CD4-positive, alpha-beta memory T cell (primary cell): ENCODE results near the gene FBRSL1. TPM values are rescaled to one million over a fixed set of nuclear protein-coding genes. Genes with fewer than 3 reads are reported as not detected.
"Not testable (repeated sequence)": the region's sequence is repeated elsewhere in the genome, so short reads cannot be mapped to it uniquely, and the experiment has no call there.

Experiments
- CTCF ChIA-PET: fragments of 350-600 bp; sonication (Branson Sonifier 250); formaldehyde crosslinking; loops from one replicate; lab custom pipeline; 2021; ENCODE audit warnings: inconsistent platforms; ENCODE audit not compliant: partially characterized antibody; lab: Charles Lee
- POLR2A ChIA-PET: fragments of 350-600 bp; sonication (Branson Sonifier 250); formaldehyde crosslinking; loops from one replicate; lab custom pipeline; 2021; ENCODE audit not compliant: partially characterized antibody; lab: Charles Lee
- DNase-seq, 5 donors: peaks; one replicate each; pipeline versions ENCODE4 v3.0.0 to v3.0.0-alpha.2; 2020 to 2022; ENCODE audit warnings: mixed read lengths in 1 of 5
- H3K27ac ChIP-seq: one replicate; pipeline ENCODE4 v1.7.0; 2013; ENCODE audit warnings: low read depth, low read length
- H3K27me3 ChIP-seq: 2 replicates; pipeline ENCODE4 v1.7.0; 2013; ENCODE audit warnings: mild to moderate bottlenecking, low read length, moderate library complexity; ENCODE audit not compliant: insufficient read depth
- H3K36me3 ChIP-seq: 2 replicates; pipeline ENCODE4 v1.7.0; 2013; ENCODE audit warnings: mild to moderate bottlenecking, low read length, moderate library complexity; ENCODE audit not compliant: insufficient read depth
- H3K4me1 ChIP-seq: 2 replicates; pipeline ENCODE4 v1.7.0; 2013; ENCODE audit warnings: mild to moderate bottlenecking, low read length, moderate library complexity; ENCODE audit not compliant: insufficient read depth
- H3K4me3 ChIP-seq, 2 donors: one replicate each; pipeline ENCODE4 v1.7.0; 2013; ENCODE audit warnings: low read length in 2 of 2, mild to moderate bottlenecking in 1 of 2
- H3K9me3 ChIP-seq, 2 donors: one replicate each; pipeline ENCODE4 v1.7.0; 2013; ENCODE audit warnings: low read length in 2 of 2, control low read depth in 1 of 2; ENCODE audit not compliant: control insufficient read depth in 1 of 2
- H3K27ac Mint-ChIP-seq, 7 donors: one replicate each; pipeline ENCODE4 v1.8.0; 2020 to 2021; ENCODE audit warnings: mixed read lengths in 7 of 7, mild to moderate bottlenecking in 6 of 7, inconsistent platforms in 3 of 7, moderate library complexity in 3 of 7
- H3K27me3 Mint-ChIP-seq, 2 donors: one replicate each; pipeline ENCODE4 v1.8.0; 2020 to 2021; ENCODE audit warnings: mixed read lengths in 2 of 2
- H3K36me3 Mint-ChIP-seq, 2 donors: one replicate each; pipeline ENCODE4 v1.8.0; 2020 to 2021; ENCODE audit warnings: mixed read lengths in 2 of 2, inconsistent platforms in 1 of 2, mild to moderate bottlenecking in 1 of 2
- H3K4me1 Mint-ChIP-seq, 4 donors: one replicate each; pipeline ENCODE4 v1.8.0; 2020 to 2021; ENCODE audit warnings: mixed read lengths in 4 of 4, mild to moderate bottlenecking in 1 of 4
- H3K4me3 Mint-ChIP-seq, 8 donors: one replicate each; pipeline ENCODE4 v1.8.0; 2020 to 2021; ENCODE audit warnings: mixed read lengths in 8 of 8, mild to moderate bottlenecking in 7 of 8, moderate library complexity in 6 of 8, inconsistent platforms in 3 of 8
- H3K9me3 Mint-ChIP-seq, 8 donors: one replicate each; pipeline ENCODE4 v1.8.0; 2020 to 2021; ENCODE audit warnings: mixed read lengths in 8 of 8, mild to moderate bottlenecking in 5 of 8, inconsistent platforms in 3 of 8, moderate library complexity in 1 of 8
- intact Hi-C: fragments of 100-400 bp; cut with micrococcal nuclease; formaldehyde crosslinking; loops from one replicate; pipeline ENCODE4 v1.15.1; 2023
- polyA plus RNA-seq, 2 donors: library from polyadenylated mRNA; unstranded; fragments of 300-500 nt; fragmentation: Illumina TruSeq; gene quantifications; one replicate each; pipeline ENCODE4 v1.2.3, GENCODE V29; 2021
- total RNA-seq, 2 experiments: library from RNA; stranded (reverse); gene quantifications; one replicate each; pipeline ENCODE4 v1.2.3, GENCODE V29; 2021

Gene FBRSL1
- total and polyA plus RNA-seq, 4 experiments from 2014 or later, result 3.1 to 101 (median 97.3) TPM; not detected in 1

DNA sequence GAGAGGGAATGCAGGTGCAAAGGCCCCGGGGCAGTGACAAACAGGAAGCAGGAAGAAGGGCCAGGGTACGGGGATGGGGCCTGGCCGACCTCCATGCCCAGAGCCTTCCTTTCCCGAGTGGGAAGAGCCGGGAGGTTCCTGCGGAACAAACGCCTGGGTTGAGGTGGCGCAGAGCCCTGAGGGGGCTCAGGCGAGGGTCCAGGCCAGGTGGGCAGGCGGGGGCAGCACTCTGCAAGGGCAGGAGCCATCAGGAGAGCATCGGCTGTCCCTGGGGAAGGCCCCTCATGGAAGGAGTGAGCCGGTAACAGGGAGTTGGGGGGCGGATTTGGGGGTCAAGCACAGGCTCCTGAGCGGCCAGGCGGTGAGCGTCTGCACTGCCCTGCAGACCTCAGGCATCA is 18.1 kb upstream of the FBRSL1 start:
- Mint-ChIP-seq H3K9me3 (peaks cover 0 to 8% (median under 1%) of the 10 kb centered on the region in 8 donors), H3K36me3 (peaks cover 0 to 4% of the 10 kb centered on the region in 2 donors), H3K27me3 (peaks cover 2 to 5% of the 10 kb centered on the region in 2 donors), H3K4me3 (peak overlapping the region in 4 of 8 donors; percentile 49 to 85 (median 76)), H3K4me1 (peaks cover 22 to 53% (median 38%) of the 10 kb centered on the region in 4 donors), H3K27ac (peak overlapping the region in 5 of 7 donors; percentile 68 to 87 (median 80))
- Histone ChIP-seq H3K36me3 (no peaks in the 10 kb centered on the region), H3K4me1 (peaks cover 37% of the 10 kb centered on the region), H3K9me3 (no peaks in the 10 kb centered on the region), H3K27ac (no peak overlapping the region), H3K27me3 (no peaks in the 10 kb centered on the region), H3K4me3 (no peak overlapping the region)
- intact Hi-C loops, result no loop called here
- ChIA-PET POLR2A (no interaction called here), CTCF (no interaction called here)
- no peak for DNase-seq

DNA sequence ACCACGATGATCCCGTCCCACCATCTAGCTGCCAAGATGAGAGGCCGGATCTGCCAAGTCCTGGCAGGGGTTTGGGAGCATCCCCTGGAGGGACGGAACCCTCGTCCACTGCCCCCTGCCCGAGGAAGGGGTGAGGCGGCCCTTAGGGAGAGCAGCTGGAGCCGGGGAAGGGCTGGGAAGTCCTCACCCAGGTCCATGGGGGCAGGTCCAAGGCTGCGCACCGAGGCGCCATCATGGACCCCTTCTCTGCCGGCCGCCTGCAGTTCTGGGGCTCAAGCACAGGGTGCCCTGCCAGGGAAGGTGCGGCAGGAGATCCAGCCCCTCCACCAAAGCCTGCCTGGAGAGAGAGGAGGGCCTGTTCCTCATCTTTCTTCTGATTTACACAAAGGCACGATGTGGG is 17.6 kb upstream of the FBRSL1 start:
- no peak for DNase-seq
- Histone ChIP-seq H3K27me3 (no peaks in the 10 kb centered on the region), H3K36me3 (no peaks in the 10 kb centered on the region), H3K9me3 (no peaks in the 10 kb centered on the region), H3K4me1 (peaks cover 42% of the 10 kb centered on the region), H3K4me3 (no peak overlapping the region), H3K27ac (no peak overlapping the region)
- ChIA-PET CTCF (no interaction called here), POLR2A (interaction anchor here (1.0 kb wide), 1 partner anchor 26 kb away, joined by 3 read pairs; no protein-coding TSS in a partner anchor)
- Mint-ChIP-seq H3K27me3 (peaks cover 2 to 5% of the 10 kb centered on the region in 2 donors), H3K4me3 (peak overlapping the region in 5 of 8 donors; percentile 57 to 85 (median 72)), H3K9me3 (peaks cover 0 to 9% (median under 1%) of the 10 kb centered on the region in 8 donors), H3K4me1 (peaks cover 24 to 56% (median 41%) of the 10 kb centered on the region in 4 donors), H3K27ac (peak overlapping the region in 6 of 7 donors; percentile 65 to 87 (median 76)), H3K36me3 (peaks cover 0 to 4% of the 10 kb centered on the region in 2 donors)
- intact Hi-C loops, result no loop called here

DNA sequence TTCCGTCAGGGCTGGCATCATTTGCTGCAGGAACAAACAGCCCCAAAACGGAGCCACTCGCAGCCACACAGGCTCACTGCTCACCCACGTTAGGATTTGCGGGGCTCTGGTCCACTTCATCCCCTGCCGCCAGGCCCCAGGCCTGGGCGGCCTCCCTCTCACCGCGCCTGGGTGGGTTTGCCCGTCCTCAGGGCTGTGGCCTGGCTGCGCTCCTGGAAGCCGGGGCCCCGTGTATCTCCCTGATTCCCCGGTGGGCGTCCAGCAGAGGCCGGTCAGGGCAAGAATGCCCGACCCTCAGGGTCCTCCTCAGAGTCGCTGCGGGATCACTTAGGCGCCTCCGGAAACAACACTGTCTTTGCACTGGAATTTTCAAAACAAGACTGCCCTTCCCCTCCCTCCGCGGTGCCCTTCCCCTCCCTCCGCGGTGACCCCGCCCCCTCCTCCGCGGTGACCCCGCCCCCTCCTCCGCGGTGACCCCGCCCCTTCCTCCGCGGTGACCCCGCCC is 15.7 kb upstream of the FBRSL1 start:
- ChIA-PET POLR2A (interaction anchor here (0.7 kb wide), 1 partner anchor 29 kb away, joined by 5 read pairs; no protein-coding TSS in a partner anchor), CTCF (no interaction called here)
- Histone ChIP-seq H3K27ac (no peak overlapping the region), H3K36me3 (no peaks in the 10 kb centered on the region), H3K27me3 (no peaks in the 10 kb centered on the region), H3K4me3 (no peak overlapping the region), H3K4me1 (peaks cover 39% of the 10 kb centered on the region), H3K9me3 (no peaks in the 10 kb centered on the region)
- peaks cover 0 to 5% of the 10 kb centered on the region in 2 donors for H3K27me3 Mint-ChIP-seq
- DNase-seq, result peak in 4 of 5 donors; percentile 29 to 55 (median 42)
- H3K36me3 Mint-ChIP-seq, result peaks cover 0 to 4% of the 10 kb centered on the region in 2 donors
- intact Hi-C loops, result no loop called here
- peak overlapping the region in 3 of 8 donors; percentile 60 to 78 (median 69) for H3K4me3 Mint-ChIP-seq
- H3K4me1 Mint-ChIP-seq, result peaks cover 19 to 48% (median 36%) of the 10 kb centered on the region in 4 donors
- peaks cover 0 to 9% (median under 1%) of the 10 kb centered on the region in 8 donors for H3K9me3 Mint-ChIP-seq
- H3K27ac Mint-ChIP-seq, result peak overlapping the region in 1 of 7 donors; percentile 89

DNA sequence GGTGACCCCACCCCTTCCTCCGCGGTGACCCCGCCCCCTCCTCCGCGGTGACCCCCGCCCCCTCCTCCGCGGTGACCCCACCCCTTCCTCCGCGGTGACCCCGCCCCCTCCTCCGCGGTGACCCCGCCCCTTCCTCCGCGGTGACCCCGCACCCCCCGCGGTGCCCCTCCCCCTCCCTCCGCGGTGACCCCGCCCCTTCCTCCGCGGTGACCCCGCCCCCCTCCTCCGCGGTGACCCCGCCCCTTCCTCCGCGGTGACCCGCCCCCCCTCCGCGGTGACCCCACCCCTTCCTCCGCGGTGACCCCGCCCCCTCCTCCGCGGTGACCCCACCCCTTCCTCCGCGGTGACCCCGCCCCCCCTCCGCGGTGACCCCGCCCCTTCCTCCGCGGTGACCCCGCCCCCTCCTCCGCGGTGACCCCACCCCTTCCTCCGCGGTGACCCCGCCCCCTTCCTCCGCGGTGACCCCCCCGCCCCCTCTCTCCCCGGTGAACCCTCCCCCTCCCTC is 15.1 kb upstream of the FBRSL1 start:
- not testable (repeated sequence) for H3K27me3 Mint-ChIP-seq

DNA sequence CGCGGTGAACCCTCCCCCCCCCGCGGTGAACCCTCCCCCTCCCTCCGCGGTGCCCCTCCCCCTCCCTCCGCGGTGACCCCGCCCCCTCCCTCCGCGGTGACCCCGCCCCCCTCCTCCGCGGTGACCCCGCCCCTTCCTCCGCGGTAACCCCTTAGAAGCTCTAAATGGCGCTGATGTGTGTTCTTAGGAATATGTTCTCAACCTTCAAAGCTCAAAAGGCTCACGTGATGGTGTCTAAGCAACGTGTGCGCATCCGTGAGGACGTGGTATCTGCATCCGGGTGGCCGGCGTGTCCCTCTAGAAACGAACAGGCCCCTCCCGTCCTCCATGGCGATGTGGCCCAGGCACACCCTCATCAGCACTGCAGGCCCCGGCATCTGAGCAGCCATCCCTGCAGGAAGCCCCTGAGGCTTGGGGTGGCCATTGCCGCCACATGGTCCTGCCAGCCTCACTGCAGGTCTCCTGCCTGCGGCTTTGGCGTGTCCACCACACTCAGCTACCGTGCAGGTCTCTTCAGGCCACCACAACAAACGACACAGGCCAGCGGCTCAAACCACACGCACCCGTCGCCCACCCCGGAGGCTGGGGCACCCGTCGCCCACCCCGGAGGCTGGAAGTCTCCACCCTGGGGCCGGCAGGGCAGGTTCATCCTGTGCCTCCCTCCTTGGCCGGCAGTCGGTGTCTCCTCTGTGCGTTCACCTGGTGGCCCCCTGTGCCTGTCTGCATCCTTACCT is 14.5 kb upstream of the FBRSL1 start:
- CTCF ChIA-PET, result no interaction called here
- H3K9me3 ChIP-seq, result no peaks in the 10 kb centered on the region
- H3K36me3 Mint-ChIP-seq, result peaks cover 0 to 4% of the 10 kb centered on the region in 2 donors
- POLR2A ChIA-PET, result interaction anchor here (0.6 to 6.2 kb wide), 3 partner anchors 13 to 45 kb away, joined by 3 to 70 read pairs (median 3); partner anchors contain the start of gene FBRSL1
- H3K9me3 Mint-ChIP-seq, result peaks cover 0 to 9% (median 0%) of the 10 kb centered on the region in 8 donors
- intact Hi-C loops, result no loop called here
- peak overlapping the region; percentile 20 to 95 (median 75) for H3K27ac Mint-ChIP-seq
- peak; percentile 40 to 60 (median 44) for DNase-seq
- H3K4me3 ChIP-seq, result peak overlapping the region in 1 of 2 donors; percentile 43
- peaks cover 32% of the 10 kb centered on the region for H3K4me1 ChIP-seq
- peaks cover 0 to 3% of the 10 kb centered on the region in 2 donors for H3K27me3 Mint-ChIP-seq
- H3K4me3 Mint-ChIP-seq, result peak overlapping the region; percentile 24 to 81 (median 61)
- H3K27ac ChIP-seq, result no peak overlapping the region
- no peaks in the 10 kb centered on the region for H3K36me3 ChIP-seq
- H3K27me3 ChIP-seq, result no peaks in the 10 kb centered on the region
- peaks cover 12 to 43% (median 26%) of the 10 kb centered on the region in 4 donors for H3K4me1 Mint-ChIP-seq

More for the DNA sequence above, 15.1 kb upstream of the FBRSL1 start:
- intact Hi-C loops, H3K9me3 ChIP-seq, H3K36me3 ChIP-seq, H3K27ac ChIP-seq, H3K36me3 Mint-ChIP-seq, DNase-seq, CTCF ChIA-PET, H3K4me3 ChIP-seq, H3K27me3 ChIP-seq, H3K4me3 Mint-ChIP-seq, H3K9me3 Mint-ChIP-seq: not testable (repeated sequence)
- Mint-ChIP-seq H3K4me1 (peaks cover 14 to 47% (median 30%) of the 10 kb centered on the region in 4 donors), H3K27ac (peak overlapping the region in 1 of 7 donors; percentile 95)
- H3K4me1 ChIP-seq, result peaks cover 34% of the 10 kb centered on the region
- POLR2A ChIA-PET, result interaction anchor here (1.0 to 6.2 kb wide), 2 partner anchors 14 to 44 kb away, joined by 3 to 70 read pairs; partner anchors contain the start of gene FBRSL1

DNA sequence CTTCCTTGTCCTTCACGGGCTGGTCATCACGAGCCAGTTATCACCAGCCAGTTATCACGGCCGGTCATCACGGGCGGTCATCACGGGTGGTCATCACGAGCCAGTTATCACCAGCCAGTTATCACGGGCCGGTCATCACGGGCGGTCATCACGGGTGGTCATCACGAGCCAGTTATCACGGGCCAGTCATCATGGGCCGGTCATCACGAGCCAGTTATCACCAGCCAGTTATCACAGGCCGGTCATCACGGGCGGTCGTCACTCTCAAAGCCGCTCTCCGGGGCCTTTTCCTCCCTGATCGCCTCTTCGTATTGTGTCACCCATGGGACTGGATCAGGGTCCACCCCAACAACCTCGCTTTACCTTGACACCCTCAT is 13.9 kb upstream of the FBRSL1 start:
- peaks cover 0 to 9% (median 0%) of the 10 kb centered on the region in 8 donors for H3K9me3 Mint-ChIP-seq
- no peaks in the 10 kb centered on the region for H3K27me3 ChIP-seq
- intact Hi-C loops, result no loop called here
- peak overlapping the region in 6 of 7 donors; percentile 25 to 95 (median 84) for H3K27ac Mint-ChIP-seq
- H3K36me3 ChIP-seq, result no peaks in the 10 kb centered on the region
- H3K27me3 Mint-ChIP-seq, result peaks cover 0 to 3% of the 10 kb centered on the region in 2 donors
- no peak overlapping the region for H3K4me3 ChIP-seq
- no peak for DNase-seq
- H3K36me3 Mint-ChIP-seq, result peaks cover 0 to 4% of the 10 kb centered on the region in 2 donors
- CTCF ChIA-PET, result no interaction called here
- H3K27ac ChIP-seq, result no peak overlapping the region
- peaks cover 31% of the 10 kb centered on the region for H3K4me1 ChIP-seq
- no peaks in the 10 kb centered on the region for H3K9me3 ChIP-seq
- H3K4me3 Mint-ChIP-seq, result peak overlapping the region; percentile 17 to 79 (median 61)
- H3K4me1 Mint-ChIP-seq, result peaks cover 11 to 40% (median 24%) of the 10 kb centered on the region in 4 donors
- POLR2A ChIA-PET, result interaction anchor here (0.7 to 6.2 kb wide), 4 partner anchors 12 to 32 kb away, joined by 3 to 70 read pairs (median 4); partner anchors contain the start of gene FBRSL1
